HG02981 (cell line): ENCODE data around the gene TRPT1.

Experiments used
- ATAC-seq: cut with Tn5 transposase; IDR thresholded peaks from one replicate; pipeline ENCODE4 v1.9.1; 2021; ENCODE audit warnings: mild to moderate bottlenecking, moderate library complexity; ENCODE audit not compliant: unreplicated experiment

The TRPT1 gene

DNA sequence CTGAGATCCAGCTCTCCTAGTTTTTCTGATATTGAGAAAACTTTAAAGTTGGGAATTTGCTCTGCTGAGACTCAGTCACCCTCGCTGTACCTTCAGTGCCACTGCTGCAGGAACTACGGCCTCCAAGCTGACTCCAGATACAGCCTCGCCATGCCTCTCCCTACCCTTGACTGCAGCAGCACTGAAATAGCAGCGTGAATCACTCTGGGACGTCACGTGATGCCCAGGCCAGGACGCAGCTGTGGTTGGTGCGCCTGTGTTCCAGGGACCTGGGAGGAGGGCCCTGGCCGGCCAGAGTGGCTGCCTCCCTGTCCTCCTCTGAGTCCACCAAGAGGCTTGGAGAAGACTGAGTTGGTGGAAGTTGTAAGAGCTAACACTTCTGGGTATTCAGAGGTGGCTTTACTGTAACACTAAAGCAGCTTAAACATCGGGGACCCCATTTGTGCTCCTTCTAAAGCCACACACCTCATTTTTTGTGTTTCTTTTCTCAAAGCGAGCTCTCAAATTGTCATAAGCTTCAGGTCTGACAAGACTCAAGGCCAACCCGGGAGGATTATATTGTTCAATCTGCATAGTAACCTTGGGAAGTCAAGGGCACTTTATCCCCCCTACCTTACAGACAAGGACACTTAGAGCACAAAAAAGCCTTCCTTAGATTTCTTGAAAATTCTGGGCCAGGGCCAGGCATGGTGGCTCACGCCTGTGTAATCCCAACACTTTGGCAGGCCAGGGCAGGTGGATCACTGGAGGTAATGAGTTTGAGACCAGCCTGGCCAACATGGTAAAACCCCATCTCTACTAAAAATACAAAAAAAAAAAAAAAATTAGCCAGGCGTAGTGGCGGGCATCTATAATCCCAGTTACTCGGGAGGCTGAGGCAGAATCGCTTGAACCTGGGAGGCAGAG, 44.2 kb downstream of the TRPT1 start:
- ATAC-seq: no peak

DNA sequence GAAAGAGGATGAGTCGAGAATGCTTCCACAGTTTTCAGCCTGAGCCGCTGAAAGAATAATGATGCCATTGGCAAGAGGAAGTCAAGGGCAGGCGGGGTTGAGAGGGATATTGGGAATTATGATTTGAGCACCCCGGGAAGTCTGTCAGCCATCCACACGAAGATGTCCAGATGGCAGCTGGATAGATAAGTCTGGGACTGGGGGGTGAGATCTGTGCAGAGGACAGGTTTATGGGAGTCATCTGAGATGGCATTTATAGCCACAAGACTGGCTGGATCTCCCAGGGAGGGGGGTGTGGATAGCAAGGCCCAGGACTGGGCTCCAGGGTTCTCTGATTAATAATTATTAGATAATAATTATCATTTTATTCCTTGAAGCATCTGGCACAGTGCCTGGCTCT, 45.1 kb downstream of the TRPT1 start:
- ATAC-seq: no peak

DNA sequence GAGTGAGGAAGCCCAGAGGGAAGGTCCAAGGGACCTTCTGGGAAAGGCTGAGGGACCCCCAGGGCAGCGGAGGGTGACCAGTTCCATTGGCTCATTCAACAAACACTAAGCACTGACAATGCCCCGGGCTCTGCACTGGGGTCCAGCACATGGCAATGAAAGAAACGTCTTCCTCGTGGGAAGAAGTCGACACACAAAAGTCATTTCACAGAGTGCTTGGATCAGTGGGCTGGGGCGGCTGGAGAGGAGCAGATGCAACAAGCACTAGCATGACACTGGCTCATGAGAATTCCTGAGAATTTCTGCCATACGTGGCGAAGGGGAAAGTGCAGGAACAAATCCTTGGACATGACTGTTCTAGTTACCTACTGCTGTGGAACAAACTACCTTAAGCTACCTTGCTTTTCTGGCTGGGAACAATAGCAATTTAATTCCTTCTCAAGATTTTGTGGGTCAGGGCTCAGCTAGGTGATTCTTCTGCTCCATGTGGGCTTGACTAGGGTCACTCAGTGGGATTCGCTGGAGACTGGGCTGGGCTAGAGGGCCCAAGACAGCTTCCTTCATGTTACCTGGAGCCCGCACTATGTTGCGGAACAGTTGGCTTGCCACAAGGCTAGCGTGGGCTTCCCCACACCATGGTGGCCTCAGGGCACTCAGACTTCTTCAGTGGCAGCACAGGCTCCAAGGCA, 46.9 kb downstream of the TRPT1 start:
- ATAC-seq: no peak

DNA sequence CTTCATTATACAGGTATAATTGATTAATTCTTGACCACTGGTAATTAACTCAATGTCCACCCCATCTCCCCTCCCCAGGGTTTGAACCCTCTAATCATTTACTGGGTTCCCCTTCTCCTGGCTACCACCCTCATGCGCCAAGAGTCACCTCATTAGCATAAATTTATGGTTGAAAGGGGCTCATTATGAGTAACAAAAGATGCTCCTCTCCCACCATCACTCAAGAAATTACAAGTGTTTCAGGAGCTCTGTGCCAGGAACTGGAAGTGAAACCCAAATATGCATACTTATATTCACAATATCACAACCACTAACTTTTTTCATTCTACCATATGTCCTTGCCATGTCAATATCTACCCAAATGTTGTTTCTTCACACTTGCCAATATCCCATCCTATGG, 47.8 kb downstream of the TRPT1 start:
- ATAC-seq: no peak

DNA sequence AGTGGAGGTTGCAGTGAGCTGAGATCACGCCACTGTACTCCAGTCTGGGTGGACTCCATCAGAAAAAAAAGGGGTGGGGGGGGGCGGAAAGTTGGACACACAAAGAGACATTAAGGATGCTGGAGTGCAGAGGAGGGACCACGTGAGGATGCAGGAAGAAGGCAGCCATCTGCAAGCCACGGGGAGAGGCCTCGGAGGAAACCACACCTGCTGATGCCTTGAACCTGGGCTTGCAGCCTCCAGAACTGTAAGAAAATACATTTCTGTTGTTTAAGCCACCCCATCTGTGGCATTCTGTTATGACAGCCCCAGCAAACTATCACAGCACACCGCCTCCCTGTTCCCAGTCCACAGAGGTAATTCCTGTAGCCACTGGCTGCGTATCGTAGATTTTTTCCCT, 49.2 kb downstream of the TRPT1 start:
- no peak for ATAC-seq
